ENCODE measurements around the gene ACTL7A.

The ACTL7A gene, protein sequence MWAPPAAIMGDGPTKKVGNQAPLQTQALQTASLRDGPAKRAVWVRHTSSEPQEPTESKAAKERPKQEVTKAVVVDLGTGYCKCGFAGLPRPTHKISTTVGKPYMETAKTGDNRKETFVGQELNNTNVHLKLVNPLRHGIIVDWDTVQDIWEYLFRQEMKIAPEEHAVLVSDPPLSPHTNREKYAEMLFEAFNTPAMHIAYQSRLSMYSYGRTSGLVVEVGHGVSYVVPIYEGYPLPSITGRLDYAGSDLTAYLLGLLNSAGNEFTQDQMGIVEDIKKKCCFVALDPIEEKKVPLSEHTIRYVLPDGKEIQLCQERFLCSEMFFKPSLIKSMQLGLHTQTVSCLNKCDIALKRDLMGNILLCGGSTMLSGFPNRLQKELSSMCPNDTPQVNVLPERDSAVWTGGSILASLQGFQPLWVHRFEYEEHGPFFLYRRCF

DNA sequence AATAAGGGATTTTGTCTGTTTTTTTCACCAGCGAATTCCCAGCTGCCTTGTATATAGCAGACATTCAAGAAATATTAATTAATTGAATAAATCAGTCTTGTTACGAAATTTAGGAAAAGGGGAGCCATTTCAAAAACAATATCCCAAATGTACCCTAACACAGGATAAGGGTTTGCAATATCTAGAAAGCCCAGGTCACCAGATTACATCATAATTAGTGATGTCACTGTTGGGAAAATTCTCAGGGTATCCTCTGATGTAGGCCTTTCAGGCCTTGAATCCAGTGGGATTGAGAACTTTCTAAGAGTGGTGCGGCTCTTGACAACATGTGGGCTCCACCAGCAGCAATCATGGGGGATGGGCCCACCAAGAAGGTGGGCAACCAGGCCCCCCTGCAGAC is at the start of gene ACTL7A:
Gene ACTL7A (plus strand): TSS at position 270 of the 400 bp plus-strand sequence. CDS start 57 bp downstream, at position 327.
- TF ChIP-seq, protein P1, sequence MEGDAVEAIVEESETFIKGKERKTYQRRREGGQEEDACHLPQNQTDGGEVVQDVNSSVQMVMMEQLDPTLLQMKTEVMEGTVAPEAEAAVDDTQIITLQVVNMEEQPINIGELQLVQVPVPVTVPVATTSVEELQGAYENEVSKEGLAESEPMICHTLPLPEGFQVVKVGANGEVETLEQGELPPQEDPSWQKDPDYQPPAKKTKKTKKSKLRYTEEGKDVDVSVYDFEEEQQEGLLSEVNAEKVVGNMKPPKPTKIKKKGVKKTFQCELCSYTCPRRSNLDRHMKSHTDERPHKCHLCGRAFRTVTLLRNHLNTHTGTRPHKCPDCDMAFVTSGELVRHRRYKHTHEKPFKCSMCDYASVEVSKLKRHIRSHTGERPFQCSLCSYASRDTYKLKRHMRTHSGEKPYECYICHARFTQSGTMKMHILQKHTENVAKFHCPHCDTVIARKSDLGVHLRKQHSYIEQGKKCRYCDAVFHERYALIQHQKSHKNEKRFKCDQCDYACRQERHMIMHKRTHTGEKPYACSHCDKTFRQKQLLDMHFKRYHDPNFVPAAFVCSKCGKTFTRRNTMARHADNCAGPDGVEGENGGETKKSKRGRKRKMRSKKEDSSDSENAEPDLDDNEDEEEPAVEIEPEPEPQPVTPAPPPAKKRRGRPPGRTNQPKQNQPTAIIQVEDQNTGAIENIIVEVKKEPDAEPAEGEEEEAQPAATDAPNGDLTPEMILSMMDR (IDR thresholded peaks at IDR 0.05) = no peak
- TF ChIP-seq ZFX (IDR thresholded peaks at IDR 0.05; ENCODE audit: borderline replicate concordance) = no peak
- H3K27ac ChIP-seq = no peak within 1 kb of the TSS

DNA sequence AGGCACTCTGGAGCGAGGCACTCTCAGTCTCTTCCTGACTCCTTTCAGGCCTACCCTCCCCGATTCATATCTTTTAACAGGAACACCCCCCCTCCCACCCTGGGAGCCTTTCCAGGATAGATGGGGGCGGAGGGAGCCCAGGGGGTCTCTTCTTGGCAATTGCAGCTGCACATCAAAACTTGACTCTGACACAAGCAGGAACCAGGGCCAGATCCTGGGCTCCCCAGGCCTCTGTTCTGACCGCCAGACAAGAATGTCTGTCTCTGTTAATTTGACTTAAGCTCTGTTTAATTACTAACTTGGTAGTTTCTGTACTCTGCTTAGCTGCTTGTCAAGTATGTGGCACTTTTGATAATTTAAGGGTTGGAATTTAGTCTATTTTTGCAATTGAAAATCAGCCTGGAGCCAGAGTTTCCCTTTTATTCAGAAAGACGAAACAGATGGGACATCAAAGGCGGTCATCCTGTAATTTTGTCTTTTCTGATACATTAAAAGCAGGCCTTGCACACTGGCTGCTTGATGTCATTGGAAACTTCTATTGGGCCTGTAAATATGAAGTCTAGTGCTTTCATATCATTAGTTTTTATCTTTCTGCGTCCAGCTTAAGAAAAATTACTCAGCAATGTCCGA is 49.6 kb upstream of the ACTL7A start:
- TF ChIP-seq, protein P1 (IDR thresholded peaks at IDR 0.05) = no peak
- no peak for TF ChIP-seq ZFX (IDR thresholded peaks at IDR 0.05; ENCODE audit: borderline replicate concordance)
- no peak overlapping the region for H3K27ac ChIP-seq

DNA sequence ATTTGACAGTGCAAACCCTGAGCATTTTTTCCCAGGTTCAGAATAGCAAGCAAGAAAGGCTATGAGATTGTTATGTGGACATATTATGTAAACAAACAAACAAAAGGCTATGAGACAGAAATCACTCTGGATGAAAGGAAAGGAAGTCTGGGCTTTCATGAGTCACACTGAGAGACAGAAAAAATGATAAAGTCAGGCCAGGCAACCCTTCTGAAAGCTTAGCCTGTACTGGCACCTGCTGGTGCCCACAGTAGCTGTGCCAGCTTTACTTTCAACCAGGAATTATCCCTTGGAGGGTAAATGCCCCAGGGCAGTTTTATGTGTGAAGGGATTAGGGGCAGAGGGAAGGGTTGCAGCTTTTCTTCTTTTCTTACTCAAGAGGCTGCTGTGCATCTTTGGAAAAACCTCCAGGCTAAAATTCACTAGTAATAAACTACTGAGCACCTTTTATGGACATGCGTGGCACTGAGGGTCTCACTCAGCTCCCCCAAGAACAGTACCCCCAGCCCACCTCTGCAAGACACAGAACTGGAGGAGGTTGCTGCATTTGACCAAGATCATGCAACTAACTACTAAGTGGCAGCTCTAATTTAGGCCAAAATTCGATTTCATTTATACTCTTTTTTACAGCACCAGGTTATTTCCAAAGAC is 48.0 kb upstream of the ACTL7A start:
- H3K27ac ChIP-seq = no peak overlapping the region
- no peak for TF ChIP-seq ZFX (IDR thresholded peaks at IDR 0.05; ENCODE audit: borderline replicate concordance)
- TF ChIP-seq, protein P1 (IDR thresholded peaks at IDR 0.05) = peak; percentile 23; the same call in 1 of the 2 replicates

DNA sequence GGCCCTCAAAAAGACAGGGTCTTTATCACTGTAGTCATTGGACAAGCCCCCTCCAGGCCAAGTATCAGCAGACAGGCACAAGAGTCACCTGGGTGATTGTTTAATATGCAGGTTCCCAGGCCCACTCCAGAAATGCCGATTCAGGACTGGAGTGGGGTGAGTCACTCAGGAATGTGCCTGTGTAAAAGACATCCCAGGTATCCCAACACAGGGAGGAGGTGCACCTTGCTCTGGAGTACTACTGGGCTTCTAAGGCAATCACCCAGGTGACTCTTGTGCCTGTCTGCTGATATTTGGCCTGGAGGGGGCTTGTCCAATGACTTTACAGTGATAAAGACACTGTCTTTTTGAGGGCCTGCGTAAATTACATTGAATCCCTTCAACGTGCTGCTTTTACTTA is 46.9 kb upstream of the ACTL7A start:
- TF ChIP-seq, protein P1 (IDR thresholded peaks at IDR 0.05) = no peak
- TF ChIP-seq ZFX (IDR thresholded peaks at IDR 0.05; ENCODE audit: borderline replicate concordance) = no peak
- H3K27ac ChIP-seq = no peak overlapping the region

DNA sequence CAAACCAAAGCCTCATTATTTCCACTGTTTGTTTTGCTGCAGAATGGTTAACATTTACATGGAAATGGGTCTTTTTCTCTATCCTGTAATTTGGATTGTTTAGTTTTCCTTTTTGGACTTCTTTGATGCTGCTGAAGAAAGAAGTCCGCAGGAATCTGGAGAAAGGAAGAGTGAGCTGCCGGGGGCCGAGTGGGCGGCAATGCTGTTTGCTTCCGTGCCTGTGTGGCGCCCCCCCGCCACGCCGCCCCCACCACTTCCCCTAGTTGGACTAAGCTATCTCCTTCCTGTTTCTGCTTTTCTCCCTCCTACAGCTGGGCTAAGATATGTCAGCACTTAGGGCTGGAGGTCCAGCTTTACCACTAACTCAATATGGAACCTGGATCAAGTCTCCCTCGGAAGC is 46.0 kb upstream of the ACTL7A start:
- no peak overlapping the region for H3K27ac ChIP-seq
- TF ChIP-seq ZFX (IDR thresholded peaks at IDR 0.05; ENCODE audit: borderline replicate concordance) = no peak
- TF ChIP-seq, protein P1 (IDR thresholded peaks at IDR 0.05) = no peak

DNA sequence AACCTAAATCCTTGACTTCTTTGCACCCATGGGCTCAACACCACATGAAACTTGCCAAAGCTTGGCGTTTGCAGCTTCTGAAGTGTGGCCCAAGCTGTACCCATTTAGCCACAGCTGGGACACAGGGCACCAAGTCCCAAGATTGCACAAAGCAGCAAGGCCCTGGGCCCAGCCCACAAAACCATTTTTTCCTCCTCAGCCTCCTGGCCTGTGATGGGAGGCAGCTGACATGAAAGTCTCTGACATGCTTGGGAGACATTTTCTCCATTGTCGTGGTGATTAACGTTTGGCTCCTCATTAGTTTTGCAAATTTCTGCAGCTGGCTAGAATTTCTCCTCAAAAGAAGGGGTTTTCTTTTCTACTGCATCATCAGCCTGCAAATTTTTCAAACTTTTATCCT is 38.2 kb upstream of the ACTL7A start:
- no peak for TF ChIP-seq ZFX (IDR thresholded peaks at IDR 0.05; ENCODE audit: borderline replicate concordance)
- TF ChIP-seq, protein P1 (IDR thresholded peaks at IDR 0.05) = no peak
- no peak overlapping the region for H3K27ac ChIP-seq
